HEK293T (cell line): ENCODE data around the gene RHOBTB3.

Experiments
- CTCF ChIA-PET: fragments of 350-600 bp; formaldehyde crosslinking; extraction: SDS; loops from one replicate; lab custom pipeline; 2021; ENCODE audit warnings: antibody characterized with exemption, inconsistent platforms; lab: Yijun Ruan, JAX
- POLR2A ChIA-PET: fragments of 350-600 bp; formaldehyde crosslinking; extraction: SDS; loops from one replicate; lab custom pipeline; 2020; ENCODE audit warnings: antibody characterized with exemption, inconsistent platforms; lab: Yijun Ruan, JAX
- DNase-seq: peaks from one replicate; pipeline ENCODE4 v3.0.0; 2012; ENCODE audit warnings: mixed read lengths; ENCODE audit errors: extremely low spot score
- ARNT ChIP-seq: fragments of 450-650 bp; IDR thresholded peaks from 2 replicates; pipeline ENCODE4 v1.6.1; 2017; ENCODE audit warnings: mild to moderate bottlenecking
- BHLHE40 ChIP-seq: fragments of 450-650 bp; IDR thresholded peaks from 2 replicates; pipeline ENCODE4 v1.6.1; 2016; ENCODE audit warnings: mild to moderate bottlenecking, moderate library complexity, borderline replicate concordance
- CTBP1 ChIP-seq: fragments of 450-650 bp; IDR thresholded peaks from 2 replicates; pipeline ENCODE4 v1.6.1; 2016; ENCODE audit warnings: borderline replicate concordance
- ELF4 ChIP-seq: fragments of 450-650 bp; IDR thresholded peaks from 2 replicates; pipeline ENCODE4 v1.6.1; 2017; ENCODE audit warnings: antibody characterized with exemption
- FOXA1 ChIP-seq: fragments of 450-650 bp; IDR thresholded peaks from 2 replicates; pipeline ENCODE4 v1.6.1; 2016; ENCODE audit warnings: mild to moderate bottlenecking
- FOXK2 ChIP-seq: fragments of 450-650 bp; IDR thresholded peaks from 2 replicates; pipeline ENCODE4 v1.6.1; 2016; ENCODE audit warnings: mild to moderate bottlenecking
- FOXM1 ChIP-seq: fragments of 450-650 bp; IDR thresholded peaks from 2 replicates; pipeline ENCODE4 v1.6.1; 2017; ENCODE audit warnings: mild to moderate bottlenecking, borderline replicate concordance
- HDGF ChIP-seq: fragments of 450-650 bp; IDR thresholded peaks from 2 replicates; pipeline ENCODE4 v1.6.1; 2017; ENCODE audit warnings: antibody characterized with exemption, borderline replicate concordance
- L3MBTL2 ChIP-seq: fragments of 450-650 bp; conservative IDR thresholded peaks from 2 replicates; pipeline ENCODE4 v1.6.1; 2016; ENCODE audit warnings: mild to moderate bottlenecking
- LEF1 ChIP-seq: fragments of 450-650 bp; IDR thresholded peaks from 2 replicates; pipeline ENCODE4 v1.6.1; 2017; ENCODE audit warnings: mild to moderate bottlenecking, borderline replicate concordance
- NFRKB ChIP-seq: fragments of 450-650 bp; IDR thresholded peaks from 2 replicates; pipeline ENCODE4 v1.6.1; 2016; ENCODE audit warnings: mild to moderate bottlenecking, moderate library complexity
- PKNOX1 ChIP-seq: fragments of 450-650 bp; IDR thresholded peaks from 2 replicates; pipeline ENCODE4 v1.6.1; 2016
- SP1 ChIP-seq: fragments of 450-650 bp; IDR thresholded peaks from 2 replicates; pipeline ENCODE4 v1.6.1; 2017
- SUZ12 ChIP-seq: fragments of 450-650 bp; IDR thresholded peaks from 2 replicates; pipeline ENCODE4 v1.6.1; 2016; ENCODE audit warnings: mild to moderate bottlenecking
- TARDBP ChIP-seq: fragments of 450-650 bp; IDR thresholded peaks from 2 replicates; pipeline ENCODE4 v1.6.1; 2016
- ZNF384 ChIP-seq: fragments of 450-650 bp; IDR thresholded peaks from 2 replicates; pipeline ENCODE4 v1.6.1; 2016

The RHOBTB3 gene

GRCh38 chr5:95733107-95733665 lies 2.0 kb downstream of the RHOBTB3 start:
- ChIA-PET POLR2A (no interaction called here), CTCF (interaction anchor here (1.7 kb wide), 1 partner anchor 10 kb away, joined by 4 read pairs; no protein-coding TSS in a partner anchor)
- no peak for DNase-seq
- TF ChIP-seq LEF1 (no peak), ZNF384 (no peak), ARNT (no peak), CTBP1 (no peak), L3MBTL2 (no peak), PKNOX1 (no peak), HDGF (no peak), SP1 (no peak), FOXK2 (no peak), NFRKB (no peak), FOXM1 (no peak), BHLHE40 (no peak), SUZ12 (no peak), TARDBP (no peak), ELF4 (no peak)

GRCh38 chr5:95734187-95734586 lies 3.1 kb downstream of the RHOBTB3 start:
- POLR2A ChIA-PET: no interaction called here

GRCh38 chr5:95734906-95735305 lies 3.8 kb downstream of the RHOBTB3 start:
- no peak for DNase-seq
- CTCF ChIA-PET: interaction anchor here (1.1 to 1.5 kb wide), 2 partner anchors 11 to 99 kb away, joined by 3 to 4 read pairs; no protein-coding TSS in a partner anchor
- POLR2A ChIA-PET: interaction anchor here (0.7 to 1.4 kb wide), 2 partner anchors 67 to 88 kb away, joined by 4 read pairs; partner anchors contain the start of gene RFESD
- TF ChIP-seq SUZ12 (no peak), ARNT (no peak)

More at GRCh38 chr5:95734187-95734586, 3.1 kb downstream of the RHOBTB3 start:
- CTCF ChIA-PET: interaction anchor here (1.5 kb wide), 1 partner anchor 11 kb away, joined by 4 read pairs; no protein-coding TSS in a partner anchor
- no peak for TF ChIP-seq TARDBP
- no peak for TF ChIP-seq PKNOX1
- no peak for TF ChIP-seq CTBP1
- no peak for TF ChIP-seq FOXM1
- TF ChIP-seq HDGF: no peak
- TF ChIP-seq SP1: no peak
- TF ChIP-seq ZNF384: no peak
- TF ChIP-seq FOXK2: no peak
- TF ChIP-seq SUZ12: no peak
- TF ChIP-seq NFRKB: no peak
- no peak for TF ChIP-seq FOXA1
- TF ChIP-seq LEF1: no peak
- DNase-seq: no peak

GRCh38 chr5:95735406-95735805 lies 4.3 kb downstream of the RHOBTB3 start:
- DNase-seq: no peak
- ChIA-PET POLR2A (interaction anchor here (0.7 to 1.4 kb wide), 2 partner anchors 67 to 89 kb away, joined by 4 read pairs; partner anchors contain the start of gene RFESD), CTCF (interaction anchor here (1.1 to 1.5 kb wide), 2 partner anchors 10 to 99 kb away, joined by 3 to 4 read pairs; no protein-coding TSS in a partner anchor)
- TF ChIP-seq ZNF384 (no peak), SP1 (no peak), L3MBTL2 (no peak), NFRKB (no peak), TARDBP (no peak), FOXK2 (no peak), CTBP1 (no peak), ARNT (no peak), HDGF (no peak), FOXA1 (no peak), PKNOX1 (no peak)

GRCh38 chr5:95738072-95738471 lies 6.9 kb downstream of the RHOBTB3 start:
- no peak for DNase-seq
- ChIA-PET CTCF (no interaction called here), POLR2A (no interaction called here)
- TF ChIP-seq ELF4 (no peak), FOXK2 (no peak), SP1 (no peak), ARNT (no peak)

- ChIA-PET CTCF (no interaction called here), POLR2A (no interaction called here)
- TF ChIP-seq ZNF384: no peak
- TF ChIP-seq SUZ12: no peak
- no peak for TF ChIP-seq FOXK2
- no peak for TF ChIP-seq LEF1
- TF ChIP-seq PKNOX1: no peak
- TF ChIP-seq SP1: no peak
- no peak for TF ChIP-seq HDGF
- no peak for TF ChIP-seq FOXM1
- no peak for TF ChIP-seq BHLHE40
- no peak for DNase-seq
Measured at GRCh38 chr5:95738834-95739233, 7.7 kb downstream of the RHOBTB3 start.
